GM12874 (cell line): ENCODE measurements around the gene KIF23.

Experiments used
- TF ChIP-seq, protein P1 (sequence below): IDR thresholded peaks from 2 replicates; pipeline ENCODE4 v1.5.1; 2011; ENCODE audit warnings: low read depth, mild to moderate bottlenecking, control low read depth, low read length, moderate library complexity; ENCODE audit not compliant: insufficient read depth

Gene KIF23

DNA sequence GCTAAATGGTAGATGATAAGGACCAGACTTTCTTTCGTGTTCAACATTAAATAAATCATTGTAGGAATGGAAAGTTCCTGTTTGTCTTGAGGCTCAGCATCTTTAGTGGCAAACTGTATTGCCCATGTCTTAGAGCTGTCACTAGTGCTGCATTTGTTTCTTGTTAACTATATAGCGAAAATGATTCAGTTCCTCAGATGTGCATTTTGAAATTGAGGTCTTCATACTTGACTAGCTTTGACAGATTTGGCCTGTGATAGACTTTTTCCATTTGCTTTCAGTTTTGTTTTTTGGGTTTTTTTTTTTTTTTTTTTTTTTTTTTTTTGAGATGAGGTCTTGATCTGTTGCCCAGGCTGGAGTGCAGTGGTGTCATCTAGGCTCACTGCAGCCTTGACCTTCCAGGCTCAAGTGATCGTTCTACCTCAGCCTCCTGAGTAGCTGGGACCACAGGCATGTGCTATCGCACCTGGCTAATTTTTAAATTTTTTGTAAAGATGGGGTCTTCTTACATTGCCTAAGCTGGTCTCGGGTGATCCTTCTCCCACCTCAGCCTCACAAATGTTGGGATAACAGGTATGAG is 29.0 kb downstream of the KIF23 start:
- TF ChIP-seq, protein P1, sequence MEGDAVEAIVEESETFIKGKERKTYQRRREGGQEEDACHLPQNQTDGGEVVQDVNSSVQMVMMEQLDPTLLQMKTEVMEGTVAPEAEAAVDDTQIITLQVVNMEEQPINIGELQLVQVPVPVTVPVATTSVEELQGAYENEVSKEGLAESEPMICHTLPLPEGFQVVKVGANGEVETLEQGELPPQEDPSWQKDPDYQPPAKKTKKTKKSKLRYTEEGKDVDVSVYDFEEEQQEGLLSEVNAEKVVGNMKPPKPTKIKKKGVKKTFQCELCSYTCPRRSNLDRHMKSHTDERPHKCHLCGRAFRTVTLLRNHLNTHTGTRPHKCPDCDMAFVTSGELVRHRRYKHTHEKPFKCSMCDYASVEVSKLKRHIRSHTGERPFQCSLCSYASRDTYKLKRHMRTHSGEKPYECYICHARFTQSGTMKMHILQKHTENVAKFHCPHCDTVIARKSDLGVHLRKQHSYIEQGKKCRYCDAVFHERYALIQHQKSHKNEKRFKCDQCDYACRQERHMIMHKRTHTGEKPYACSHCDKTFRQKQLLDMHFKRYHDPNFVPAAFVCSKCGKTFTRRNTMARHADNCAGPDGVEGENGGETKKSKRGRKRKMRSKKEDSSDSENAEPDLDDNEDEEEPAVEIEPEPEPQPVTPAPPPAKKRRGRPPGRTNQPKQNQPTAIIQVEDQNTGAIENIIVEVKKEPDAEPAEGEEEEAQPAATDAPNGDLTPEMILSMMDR = no peak

DNA sequence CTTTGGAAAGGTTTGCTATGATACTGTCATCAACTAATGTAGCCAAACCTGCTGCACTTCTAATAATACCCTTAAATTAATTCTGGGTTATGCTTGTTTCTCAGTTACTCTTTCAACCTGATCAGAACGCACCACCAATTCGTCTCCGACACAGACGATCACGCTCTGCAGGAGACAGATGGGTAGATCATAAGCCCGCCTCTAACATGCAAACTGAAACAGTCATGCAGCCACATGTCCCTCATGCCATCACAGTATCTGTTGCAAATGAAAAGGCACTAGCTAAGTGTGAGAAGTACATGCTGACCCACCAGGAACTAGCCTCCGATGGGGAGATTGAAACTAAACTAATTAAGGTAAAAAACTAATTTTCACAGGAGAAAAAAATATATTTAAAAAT is 30.5 kb downstream of the KIF23 start:
- TF ChIP-seq, protein P1 = no peak

- TF ChIP-seq, protein P1 = no peak
Measured at GRCh38 chr15:69446953-69447352, 32.8 kb downstream of the KIF23 start.

DNA sequence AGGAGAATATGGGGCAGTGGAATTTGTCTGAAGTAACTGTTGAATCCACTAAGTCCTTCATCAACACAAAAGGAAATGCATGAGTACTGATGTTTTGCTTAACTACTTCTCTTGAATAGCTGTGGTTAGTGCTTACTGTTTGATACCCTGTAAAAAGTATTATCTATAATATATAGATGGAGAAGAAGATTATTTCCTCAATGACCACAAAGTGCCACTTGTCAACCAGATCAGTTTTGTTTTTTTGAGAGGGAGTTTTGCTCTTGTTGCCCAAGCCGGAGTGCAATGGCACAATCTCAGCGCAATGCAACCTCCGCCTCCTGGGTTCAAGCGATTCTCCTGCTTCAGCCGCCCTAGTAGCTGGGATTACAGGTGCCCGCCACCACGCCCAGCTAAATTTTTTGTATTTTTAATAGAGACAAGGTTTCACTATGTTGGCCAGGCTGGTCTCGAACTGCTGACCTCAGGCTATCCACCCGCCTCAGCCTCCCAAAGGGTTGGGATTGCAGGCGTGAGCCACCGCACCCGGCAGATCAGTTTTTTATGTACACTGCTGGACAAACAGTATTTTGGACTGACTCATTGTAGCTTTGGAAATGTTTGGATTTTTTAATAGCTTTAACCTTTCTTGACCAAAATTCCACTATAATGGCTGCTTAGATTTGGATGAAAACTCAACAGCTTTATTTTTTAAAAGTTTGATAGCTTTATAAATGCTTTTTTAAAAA is 37.0 kb downstream of the KIF23 start:
- TF ChIP-seq, protein P1 = no peak

DNA sequence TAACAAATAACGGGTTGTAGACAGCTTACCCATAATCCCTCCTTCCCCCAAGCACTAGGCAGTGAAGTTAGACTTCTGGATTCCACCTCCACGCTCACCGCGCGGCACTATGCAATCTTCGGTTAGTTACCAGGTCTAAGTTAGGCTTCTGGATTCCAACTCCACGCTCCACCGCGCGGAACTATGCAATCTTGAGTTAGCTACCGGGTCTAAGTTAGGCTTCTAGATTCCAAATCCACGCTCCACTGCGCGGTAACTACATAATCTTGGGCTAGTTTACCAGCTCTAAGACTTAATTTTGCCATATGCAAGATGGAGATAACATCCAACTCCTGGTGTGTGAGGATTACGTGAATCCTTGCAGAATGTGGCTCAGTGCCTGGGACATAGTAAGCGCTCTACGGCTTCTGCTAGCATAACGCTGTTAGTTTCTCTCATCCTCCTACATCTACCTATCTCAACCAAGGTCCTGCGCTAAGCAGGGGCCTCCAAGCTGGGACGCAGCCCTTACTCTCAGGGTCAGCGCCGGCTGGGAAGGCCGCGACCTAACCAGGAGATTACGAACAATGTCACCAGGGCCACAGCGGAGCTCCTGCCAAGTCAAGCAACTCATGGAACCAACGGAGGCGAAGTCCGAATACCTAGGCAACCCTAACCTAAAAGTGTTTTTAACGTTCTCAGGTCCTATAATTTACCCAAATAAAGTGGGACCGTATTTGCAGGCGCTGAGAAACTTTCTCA is 38.0 kb downstream of the KIF23 start:
- TF ChIP-seq, protein P1 = no peak

DNA sequence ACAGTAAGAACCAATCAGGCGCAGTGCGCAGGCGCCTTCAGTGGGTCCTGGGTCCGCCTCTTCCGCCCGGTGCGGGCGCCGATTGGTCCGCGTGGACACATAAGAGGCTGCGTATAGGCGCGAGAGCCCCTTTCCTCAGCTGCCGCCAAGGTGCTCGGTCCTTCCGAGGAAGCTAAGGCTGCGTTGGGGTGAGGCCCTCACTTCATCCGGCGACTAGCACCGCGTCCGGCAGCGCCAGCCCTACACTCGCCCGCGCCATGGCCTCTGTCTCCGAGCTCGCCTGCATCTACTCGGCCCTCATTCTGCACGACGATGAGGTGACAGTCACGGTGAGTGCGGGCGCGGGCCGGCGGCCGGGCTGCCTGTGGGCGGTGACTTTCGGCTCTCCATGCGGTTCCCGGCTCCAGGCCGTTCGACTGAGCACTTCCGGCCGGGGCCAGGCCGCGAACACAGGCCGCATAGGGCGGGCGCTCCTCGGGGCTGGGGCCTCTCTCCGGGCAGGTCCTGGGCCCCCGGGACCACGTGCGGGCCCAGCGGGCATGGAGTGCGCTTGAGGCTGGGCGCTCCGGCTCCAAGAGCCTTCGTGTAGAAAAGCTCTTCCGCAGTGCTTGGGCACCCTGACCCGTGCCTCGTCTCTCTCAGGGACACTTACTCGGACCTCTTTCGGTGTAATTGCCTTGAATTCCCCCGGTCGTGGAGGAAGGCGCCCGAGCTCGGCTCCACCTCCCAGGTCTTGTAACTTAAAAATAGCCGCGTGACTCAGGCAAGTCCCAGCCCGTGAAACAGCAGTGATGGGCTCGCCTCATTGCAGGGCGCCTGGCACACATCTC is 38.8 kb downstream of the KIF23 start, which contains the start of gene RPLP1:
Gene RPLP1, plus strand, starts transcription at position 127 of the 830 bp plus-strand sequence. Its CDS starts 131 bp downstream, at position 258.
- TF ChIP-seq, protein P1 = no peak
